Loucy (cell line): ENCODE data around the gene MOK.

Experiments used
- H2AFZ ChIP-seq: fragments of 200-600 bp; sonication (generic); 2 replicates; pipeline ENCODE4 v1.6.0; 2016; ENCODE audit warnings: antibody characterized with exemption, mild to moderate bottlenecking, low read length, moderate library complexity
- H3F3A ChIP-seq: fragments of 200-600 bp; 2 replicates; pipeline ENCODE4 v1.6.0; 2016; ENCODE audit warnings: antibody characterized with exemption, low read depth, mild to moderate bottlenecking
- H3K27me3 ChIP-seq: fragments of 200-600 bp; sonication (generic); 2 replicates; pipeline ENCODE4 v1.6.1; 2014; ENCODE audit warnings: low read length, mild to moderate bottlenecking; ENCODE audit not compliant: insufficient read depth, poor library complexity, severe bottlenecking
- H3K36me3 ChIP-seq: fragments of 200-600 bp; sonication (generic); 2 replicates; pipeline ENCODE4 v1.6.1; 2016; ENCODE audit warnings: low read length; ENCODE audit not compliant: insufficient read depth
- H3K4me1 ChIP-seq: fragments of 200-600 bp; sonication (generic); 2 replicates; pipeline ENCODE4 v1.5.1; 2014; ENCODE audit warnings: low read length, mild to moderate bottlenecking; ENCODE audit not compliant: insufficient read depth, poor library complexity, severe bottlenecking
- H3K4me2 ChIP-seq: fragments of 200-600 bp; sonication (generic); 2 replicates; pipeline ENCODE4 v1.6.0; 2014; ENCODE audit warnings: antibody characterized with exemption, low read length, low read depth, mild to moderate bottlenecking; ENCODE audit not compliant: poor library complexity, severe bottlenecking
- H3K4me3 ChIP-seq: fragments of 200-600 bp; sonication (generic); 2 replicates; pipeline ENCODE4 v1.5.1; 2014; ENCODE audit warnings: low read length, mild to moderate bottlenecking, mixed read lengths; ENCODE audit not compliant: poor library complexity, severe bottlenecking
- H3K79me2 ChIP-seq: fragments of 200-600 bp; sonication (generic); 2 replicates; pipeline ENCODE4 v1.6.1; 2014; ENCODE audit warnings: low read length; ENCODE audit not compliant: insufficient read depth
- H3K9ac ChIP-seq: fragments of 200-600 bp; sonication (generic); 2 replicates; pipeline ENCODE4 v1.6.0; 2014; ENCODE audit warnings: mild to moderate bottlenecking, low read depth, low read length, moderate library complexity; ENCODE audit not compliant: poor library complexity, severe bottlenecking
- H3K9me2 ChIP-seq: fragments of 200-600 bp; sonication (generic); replicated peaks from 2 replicates; pipeline ENCODE4 v1.6.1; 2016; ENCODE audit warnings: low read depth, low read length, mixed read lengths
- H3K9me3 ChIP-seq: fragments of 200-600 bp; sonication (generic); 2 replicates; pipeline ENCODE4 v1.6.1; 2014; ENCODE audit warnings: mild to moderate bottlenecking, antibody characterized with exemption, low read length, low read depth; ENCODE audit not compliant: insufficient read depth
- H4K20me1 ChIP-seq: fragments of 200-600 bp; sonication (generic); 2 replicates; pipeline ENCODE4 v1.6.0; 2014; ENCODE audit warnings: antibody characterized with exemption, low read length, mild to moderate bottlenecking; ENCODE audit not compliant: insufficient read depth, poor library complexity, severe bottlenecking
- CTCF ChIP-seq: fragments of 200-600 bp; sonication (generic); conservative IDR thresholded peaks from 2 replicates; pipeline ENCODE4 v1.5.1; 2014; ENCODE audit warnings: mild to moderate bottlenecking, antibody characterized with exemption, low read length
- EZH2phosphoT487 ChIP-seq: fragments of 200-600 bp; IDR thresholded peaks from 2 replicates; pipeline ENCODE4 v1.6.1; 2018; ENCODE audit warnings: antibody characterized with exemption, mild to moderate bottlenecking, moderate library complexity, borderline replicate concordance

The MOK gene

GRCh38 chr14:102275866-102276265 is 29.1 kb downstream of the MOK start:
- H2AFZ ChIP-seq, result no peak overlapping the region
- no peak for TF ChIP-seq CTCF
- no peak for TF ChIP-seq EZH2phosphoT487
- no peaks in the 10 kb centered on the region for H3K79me2 ChIP-seq
- H3K4me3 ChIP-seq, result no peak overlapping the region
- no peak overlapping the region for H3K9ac ChIP-seq
- no peaks in the 10 kb centered on the region for H3K9me2 ChIP-seq
- no peaks in the 10 kb centered on the region for H4K20me1 ChIP-seq
- no peaks in the 10 kb centered on the region for H3K9me3 ChIP-seq
- no peaks in the 10 kb centered on the region for H3K27me3 ChIP-seq
- no peaks in the 10 kb centered on the region for H3K4me1 ChIP-seq
- no peaks in the 10 kb centered on the region for H3K36me3 ChIP-seq
- no peaks in the 10 kb centered on the region for H3F3A ChIP-seq
- H3K4me2 ChIP-seq, result no peak overlapping the region

- no peaks in the 10 kb centered on the region for H3K36me3 ChIP-seq
- H4K20me1 ChIP-seq, result no peaks in the 10 kb centered on the region
- no peaks in the 10 kb centered on the region for H3K79me2 ChIP-seq
- H3K4me3 ChIP-seq, result no peak overlapping the region
- H3K9me2 ChIP-seq, result no peaks in the 10 kb centered on the region
- no peaks in the 10 kb centered on the region for H3F3A ChIP-seq
- TF ChIP-seq EZH2phosphoT487, result no peak
- H3K9ac ChIP-seq, result no peak overlapping the region
- no peaks in the 10 kb centered on the region for H3K9me3 ChIP-seq
- H2AFZ ChIP-seq, result no peak overlapping the region
- no peaks in the 10 kb centered on the region for H3K4me1 ChIP-seq
- no peak overlapping the region for H3K4me2 ChIP-seq
- H3K27me3 ChIP-seq, result no peaks in the 10 kb centered on the region
Measured at GRCh38 chr14:102272392-102272791, 32.6 kb downstream of the MOK start.

- H3K4me2 ChIP-seq, result no peak overlapping the region
- H3K36me3 ChIP-seq, result no peaks in the 10 kb centered on the region
- no peaks in the 10 kb centered on the region for H3K4me1 ChIP-seq
- H2AFZ ChIP-seq, result no peak overlapping the region
- H3F3A ChIP-seq, result no peaks in the 10 kb centered on the region
- no peak overlapping the region for H3K9ac ChIP-seq
- H3K9me3 ChIP-seq, result no peaks in the 10 kb centered on the region
- no peaks in the 10 kb centered on the region for H3K9me2 ChIP-seq
- H3K79me2 ChIP-seq, result no peaks in the 10 kb centered on the region
- H3K4me3 ChIP-seq, result no peak overlapping the region
- no peaks in the 10 kb centered on the region for H3K27me3 ChIP-seq
- no peaks in the 10 kb centered on the region for H4K20me1 ChIP-seq
- TF ChIP-seq CTCF, result no peak
- no peak for TF ChIP-seq EZH2phosphoT487
Measured at GRCh38 chr14:102264775-102265174, 40.2 kb downstream of the MOK start.

- H3F3A ChIP-seq, result no peaks in the 10 kb centered on the region
- no peaks in the 10 kb centered on the region for H3K4me1 ChIP-seq
- no peaks in the 10 kb centered on the region for H3K36me3 ChIP-seq
- no peak overlapping the region for H3K4me2 ChIP-seq
- H3K27me3 ChIP-seq, result no peaks in the 10 kb centered on the region
- no peaks in the 10 kb centered on the region for H4K20me1 ChIP-seq
- no peak overlapping the region for H2AFZ ChIP-seq
- H3K79me2 ChIP-seq, result no peaks in the 10 kb centered on the region
- no peak overlapping the region for H3K9ac ChIP-seq
- no peaks in the 10 kb centered on the region for H3K9me3 ChIP-seq
- no peak overlapping the region for H3K4me3 ChIP-seq
- TF ChIP-seq CTCF (no peak), EZH2phosphoT487 (no peak)
- H3K9me2 ChIP-seq, result no peaks in the 10 kb centered on the region
Measured at GRCh38 chr14:102264355-102264754, 40.6 kb downstream of the MOK start.
